GM06990 (cell line): ENCODE measurements around the gene SKI.

Experiments used
- DNase-seq: peaks from one replicate; pipeline ENCODE4 v3.0.0-alpha.2; 2011; ENCODE audit not compliant: insufficient read length; ENCODE audit errors: extremely low read depth
- H3K27me3 ChIP-seq: replicated peaks from 2 replicates; pipeline ENCODE4 v1.6.0; 2011; ENCODE audit warnings: low read length; ENCODE audit not compliant: control insufficient read depth, insufficient read depth
- H3K36me3 ChIP-seq: 2 replicates; pipeline ENCODE4 v1.5.1; 2011; ENCODE audit warnings: low read length; ENCODE audit not compliant: control insufficient read depth, insufficient read depth
- H3K4me3 ChIP-seq: replicated peaks from 2 replicates; pipeline ENCODE4 v1.5.1; 2011; ENCODE audit warnings: low read depth, mild to moderate bottlenecking, control low read depth, low read length
- TF ChIP-seq, protein P1 (sequence below): IDR thresholded peaks from 2 replicates; pipeline ENCODE4 v1.5.1; 2011; ENCODE audit warnings: low read length, control low read depth, mild to moderate bottlenecking, inconsistent platforms; ENCODE audit not compliant: insufficient read depth, poor library complexity, severe bottlenecking

SKI gene

DNA sequence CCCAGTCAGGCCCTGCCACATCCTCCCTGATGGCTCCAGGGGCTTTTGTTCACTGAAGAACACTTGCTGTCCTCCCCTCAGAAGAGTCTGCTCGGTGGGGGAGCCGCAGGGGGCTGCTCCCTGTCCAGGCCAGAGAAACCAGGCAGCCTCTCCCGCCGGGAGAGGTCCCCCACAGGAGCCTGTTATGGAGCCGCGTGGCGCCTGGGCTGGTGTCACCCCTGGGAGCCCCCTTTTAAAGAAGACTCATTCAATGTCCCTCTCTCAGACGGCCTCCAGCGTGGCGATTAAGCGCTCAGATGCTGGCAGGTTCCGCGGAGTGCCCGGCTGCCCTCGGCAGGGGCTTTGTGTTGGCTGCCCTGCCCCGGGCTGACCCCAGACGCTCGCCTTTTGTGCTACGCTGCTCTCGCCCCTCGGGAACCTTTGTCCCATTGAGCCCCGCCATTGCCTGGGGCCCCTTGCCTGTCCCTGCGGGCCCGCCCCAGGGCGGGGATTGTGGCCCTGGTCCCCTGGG, 43.1 kb downstream of the SKI start:
- Histone ChIP-seq H3K4me3 (no peak overlapping the region), H3K27me3 (no peaks in the 10 kb centered on the region), H3K36me3 (no peaks in the 10 kb centered on the region; the same call in 1 of the 2 replicates)
- DNase-seq = no peak
- TF ChIP-seq, protein P1, sequence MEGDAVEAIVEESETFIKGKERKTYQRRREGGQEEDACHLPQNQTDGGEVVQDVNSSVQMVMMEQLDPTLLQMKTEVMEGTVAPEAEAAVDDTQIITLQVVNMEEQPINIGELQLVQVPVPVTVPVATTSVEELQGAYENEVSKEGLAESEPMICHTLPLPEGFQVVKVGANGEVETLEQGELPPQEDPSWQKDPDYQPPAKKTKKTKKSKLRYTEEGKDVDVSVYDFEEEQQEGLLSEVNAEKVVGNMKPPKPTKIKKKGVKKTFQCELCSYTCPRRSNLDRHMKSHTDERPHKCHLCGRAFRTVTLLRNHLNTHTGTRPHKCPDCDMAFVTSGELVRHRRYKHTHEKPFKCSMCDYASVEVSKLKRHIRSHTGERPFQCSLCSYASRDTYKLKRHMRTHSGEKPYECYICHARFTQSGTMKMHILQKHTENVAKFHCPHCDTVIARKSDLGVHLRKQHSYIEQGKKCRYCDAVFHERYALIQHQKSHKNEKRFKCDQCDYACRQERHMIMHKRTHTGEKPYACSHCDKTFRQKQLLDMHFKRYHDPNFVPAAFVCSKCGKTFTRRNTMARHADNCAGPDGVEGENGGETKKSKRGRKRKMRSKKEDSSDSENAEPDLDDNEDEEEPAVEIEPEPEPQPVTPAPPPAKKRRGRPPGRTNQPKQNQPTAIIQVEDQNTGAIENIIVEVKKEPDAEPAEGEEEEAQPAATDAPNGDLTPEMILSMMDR = no peak

DNA sequence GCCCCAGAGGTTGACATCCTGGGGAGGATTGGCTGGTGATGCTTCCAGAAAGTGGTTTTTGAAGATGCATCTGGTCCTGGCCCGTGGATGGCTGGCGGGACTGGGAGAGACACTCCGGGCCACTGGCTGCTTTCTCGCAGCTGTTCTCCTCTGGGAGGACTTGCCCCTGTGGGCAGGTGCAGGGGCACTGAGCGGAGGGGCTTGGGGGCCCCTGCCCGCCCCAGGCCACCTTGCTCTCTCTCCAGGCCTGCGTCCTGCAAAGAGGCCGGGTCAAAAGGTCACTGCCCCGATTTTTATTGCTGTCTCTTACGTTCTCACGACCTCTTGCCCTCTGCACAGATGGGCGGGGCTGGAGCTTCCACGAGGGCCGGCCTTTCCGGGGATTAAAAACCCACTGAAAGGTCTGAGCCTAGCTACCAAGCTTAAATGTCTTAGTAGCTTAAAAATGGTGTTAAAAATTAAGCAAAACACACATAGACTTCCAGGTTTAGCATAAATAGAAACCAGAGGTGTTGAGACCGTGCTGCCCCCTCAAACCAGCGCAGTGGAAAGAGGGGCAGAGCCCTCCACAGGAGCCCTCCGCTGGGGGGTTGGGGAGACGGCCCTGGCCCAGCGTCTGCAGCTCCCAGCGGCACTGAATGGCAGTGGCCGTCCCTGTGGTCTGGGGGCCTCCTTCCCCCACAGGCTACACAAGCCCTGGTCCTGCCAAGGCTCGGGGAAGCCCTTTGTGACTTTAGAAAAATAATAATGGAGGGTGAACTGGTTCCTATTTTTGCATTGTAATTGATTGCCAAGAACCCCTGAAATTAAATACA, 43.9 kb downstream of the SKI start:
- H3K4me3 ChIP-seq = no peak overlapping the region
- DNase-seq = no peak
- TF ChIP-seq, protein P1 = no peak
- no peaks in the 10 kb centered on the region for H3K27me3 ChIP-seq
- no peaks in the 10 kb centered on the region; the same call in 1 of the 2 replicates for H3K36me3 ChIP-seq

DNA sequence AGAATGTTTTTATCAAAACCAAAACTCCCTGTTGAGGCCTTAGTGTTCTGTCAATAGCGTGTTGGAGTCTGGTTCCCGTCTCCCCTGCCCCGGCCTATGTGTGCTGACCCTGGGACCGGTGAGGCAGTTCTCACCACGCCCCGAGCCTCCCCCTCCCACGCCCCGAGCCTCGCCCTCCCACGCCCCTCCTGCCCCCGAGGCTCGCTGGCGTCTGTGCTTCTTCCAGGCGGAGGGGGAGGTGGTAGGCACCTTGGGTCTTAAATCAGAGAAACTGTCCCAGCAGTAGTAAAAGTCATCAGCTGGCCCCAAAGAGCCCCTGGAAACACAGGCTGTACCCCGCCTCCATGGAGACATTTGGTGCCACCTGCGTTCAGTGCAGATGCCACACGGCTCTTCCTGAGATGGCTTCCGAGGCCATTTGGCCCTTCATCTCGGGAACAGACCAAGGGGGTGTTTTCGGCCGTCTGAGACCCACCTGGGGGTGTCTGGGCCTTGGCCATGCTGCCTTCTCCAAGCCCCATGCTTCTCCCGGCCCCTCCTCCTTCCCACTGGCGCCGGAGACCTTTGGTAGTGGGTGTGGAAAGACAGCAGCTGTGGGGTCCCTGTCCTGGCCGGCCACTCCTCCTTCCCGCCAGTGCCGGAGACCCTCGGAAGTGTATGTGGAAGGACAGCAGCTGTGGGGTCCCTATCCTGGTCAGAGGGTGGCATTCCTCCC, 44.7 kb downstream of the SKI start:
- Histone ChIP-seq H3K36me3 (peaks cover 4% of the 10 kb centered on the region), H3K4me3 (no peak overlapping the region), H3K27me3 (no peaks in the 10 kb centered on the region)
- TF ChIP-seq, protein P1 = no peak
- no peak for DNase-seq

DNA sequence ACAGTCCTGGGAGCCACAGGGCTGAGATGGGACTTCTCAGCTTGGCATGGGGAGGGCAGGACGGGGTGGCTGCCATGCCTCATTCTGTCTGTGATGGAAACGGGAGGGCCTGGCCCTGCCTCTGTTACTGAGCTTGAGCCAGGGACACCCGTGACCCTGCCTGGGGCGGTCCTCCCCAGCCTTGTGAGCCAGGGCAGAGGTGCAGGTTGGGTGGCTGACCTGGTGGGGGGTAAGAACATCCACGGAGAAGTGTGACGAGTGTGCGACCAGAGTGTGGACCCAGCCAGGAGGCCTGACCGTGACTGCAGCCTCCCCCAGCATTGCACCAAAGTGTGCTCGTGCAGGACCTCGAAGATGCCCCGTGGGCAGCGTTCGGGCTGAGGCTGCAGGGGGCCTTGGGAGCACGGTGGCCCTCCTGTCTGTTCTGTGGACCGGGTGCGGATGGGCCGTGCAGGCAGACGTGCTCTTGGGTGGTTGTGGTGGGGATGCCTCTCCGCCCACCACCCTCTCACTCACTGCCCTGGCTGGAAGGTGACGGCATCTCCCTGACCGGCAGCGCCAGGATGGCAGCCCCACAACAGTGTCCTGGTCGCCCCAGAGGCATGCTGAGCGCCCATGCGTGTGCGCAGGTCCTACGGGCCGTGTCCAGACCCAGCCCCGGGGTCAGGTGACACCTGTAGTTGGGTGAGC, 45.4 kb downstream of the SKI start:
- TF ChIP-seq, protein P1 = no peak
- DNase-seq = no peak
- Histone ChIP-seq H3K4me3 (no peak overlapping the region), H3K36me3 (peaks cover 6% of the 10 kb centered on the region), H3K27me3 (no peaks in the 10 kb centered on the region)

DNA sequence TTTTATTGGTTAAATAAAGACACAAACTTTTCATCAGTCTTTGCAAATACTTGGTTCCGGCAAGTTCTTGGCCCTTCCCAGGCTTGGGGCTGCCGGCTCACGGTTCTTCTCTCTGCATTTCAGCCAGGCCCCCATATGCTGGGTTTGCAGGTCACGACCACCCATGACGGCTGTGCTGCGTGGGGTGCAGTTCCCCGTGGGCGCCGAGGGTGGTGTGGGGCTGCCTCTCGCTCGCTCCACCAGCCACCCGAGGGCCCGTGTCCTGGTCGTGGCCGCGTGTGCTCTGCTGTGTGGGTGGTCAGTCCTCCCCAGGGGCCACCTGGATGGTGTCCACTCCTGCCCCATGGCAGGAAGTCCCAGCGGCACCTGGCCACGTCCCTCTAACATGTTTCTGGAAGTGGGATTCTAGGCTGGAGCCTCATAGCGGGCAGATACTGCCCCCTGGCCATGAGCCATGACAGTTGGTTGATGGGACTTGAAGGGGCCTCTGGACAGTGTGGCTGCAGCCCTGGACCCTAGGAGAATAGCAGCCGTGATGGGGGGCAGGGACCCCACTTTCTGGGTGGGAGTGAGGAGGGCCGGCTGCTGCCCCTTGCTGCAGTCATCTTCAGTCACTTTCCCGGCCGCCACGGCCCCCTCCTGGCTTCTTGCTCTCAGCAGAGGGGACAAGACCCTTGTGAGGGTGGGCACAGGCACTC, 46.3 kb downstream of the SKI start:
- peaks cover 6% of the 10 kb centered on the region for H3K36me3 ChIP-seq
- H3K4me3 ChIP-seq = no peak overlapping the region
- TF ChIP-seq, protein P1 = no peak
- H3K27me3 ChIP-seq = no peaks in the 10 kb centered on the region
- DNase-seq = no peak
